T1000 (cell line): Measurements from ENCODE around the gene DAD1.
"Not testable (repeated sequence)": the region's sequence is repeated elsewhere in the genome, so short reads cannot be mapped to it uniquely, and the experiment has no call there.

Experiments used
- DNase-seq: peaks from one replicate; lab custom pipeline; 2025; ENCODE audit warnings: mixed read lengths; lab: John Stamatoyannopoulos, UW

DAD1 gene

DNA sequence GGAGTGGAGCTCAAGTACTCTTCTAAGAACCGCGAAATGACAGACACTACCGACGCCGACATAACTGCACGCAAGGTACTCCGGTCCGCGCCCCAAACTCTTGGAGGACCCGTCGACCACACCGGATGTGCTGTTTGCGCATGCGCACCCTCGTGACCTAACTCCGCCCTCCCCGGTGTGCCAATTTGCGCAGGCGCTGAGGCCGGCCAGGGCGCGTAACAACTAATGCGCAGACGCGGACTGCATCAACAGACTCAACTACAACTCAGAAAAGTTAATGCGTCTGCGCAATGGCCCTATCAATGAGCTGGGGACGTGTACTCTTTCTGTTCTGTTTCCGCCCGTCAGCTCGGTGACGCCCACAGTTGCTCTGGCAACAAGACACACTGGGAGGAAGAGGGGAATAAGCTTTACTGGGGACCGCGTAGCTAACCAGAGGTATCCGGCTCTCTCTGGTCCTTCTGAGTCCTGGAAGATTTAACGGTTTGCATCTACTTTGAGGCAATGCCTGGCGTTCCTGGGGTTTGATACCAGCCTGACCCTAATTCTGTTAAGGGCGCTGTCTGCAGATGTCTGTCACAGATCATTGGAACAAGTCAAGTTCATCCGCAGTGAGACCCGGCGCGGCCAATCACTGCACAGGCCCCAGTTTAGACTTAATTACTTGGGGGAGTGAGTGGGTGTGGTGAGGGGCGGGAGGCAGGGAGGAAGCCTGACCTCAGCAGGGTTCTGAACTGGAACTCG lies at the start of gene DAD1:
Gene DAD1, minus strand, starts transcription at position 129 of the 744 bp plus-strand sequence. Its CDS starts 67 bp downstream, at position 62.
- DNase-seq, result peak; percentile 98

DNA sequence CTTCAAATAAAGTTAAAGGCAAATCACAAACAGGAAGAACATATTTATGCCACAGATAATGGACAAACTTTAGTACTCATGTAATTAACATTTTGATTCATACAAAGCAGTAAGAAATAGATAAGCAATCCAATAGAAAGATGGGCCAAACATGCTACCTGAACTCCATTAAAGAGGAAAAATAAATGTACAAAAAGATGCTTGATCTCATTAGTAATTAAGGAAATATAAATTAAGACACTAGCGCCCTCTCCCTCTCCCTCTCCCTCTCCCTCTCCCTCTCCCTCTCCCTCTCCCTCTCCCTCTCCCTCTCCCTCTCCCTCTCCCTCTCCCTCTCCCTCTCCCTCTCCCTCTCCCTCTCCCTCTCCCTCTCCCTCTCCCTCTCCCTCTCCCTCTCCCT lies 47.0 kb upstream of the DAD1 start:
- not testable (repeated sequence) for DNase-seq

GRCh38 chr14:22634233-22634900 lies 45.3 kb upstream of the DAD1 start:
- no peak for DNase-seq

DNA sequence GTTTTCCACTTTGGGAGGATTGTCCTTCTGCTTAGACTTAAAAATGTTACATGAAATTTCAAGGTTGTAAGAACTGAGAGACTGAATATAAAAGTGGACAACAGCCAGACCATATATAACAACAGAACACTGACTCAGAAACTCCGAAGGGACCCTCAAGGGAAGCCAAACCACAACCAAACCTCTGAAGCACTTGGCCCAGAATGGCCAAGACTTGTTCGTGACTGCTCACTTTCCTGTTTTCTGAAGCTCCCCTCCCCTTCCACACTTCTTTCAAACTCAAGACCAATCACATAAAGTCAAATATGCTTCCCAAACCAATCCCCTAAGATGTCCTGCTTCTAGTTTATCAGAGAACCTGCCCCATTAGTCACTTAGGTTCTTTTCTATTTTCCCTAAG lies 41.5 kb upstream of the DAD1 start:
- no peak for DNase-seq

DNA sequence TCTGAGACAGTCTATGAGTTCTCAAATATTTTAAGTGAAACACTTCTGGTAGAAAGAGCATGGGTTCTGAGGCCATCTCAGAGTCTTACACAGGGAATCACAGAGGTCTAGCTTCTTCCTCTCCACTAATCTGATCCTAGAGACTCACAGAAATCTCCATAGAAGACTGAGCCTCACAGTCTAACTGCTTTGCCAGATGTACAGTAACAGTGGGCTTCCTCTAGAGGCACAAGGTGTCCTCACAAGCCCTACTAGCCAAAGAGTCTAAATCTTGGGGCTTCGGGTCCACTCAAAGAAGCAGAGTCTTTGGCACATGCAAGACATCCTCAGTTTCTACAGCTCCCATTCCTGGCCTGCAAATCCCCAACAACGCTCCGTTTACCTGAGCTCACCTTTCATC lies 41.0 kb upstream of the DAD1 start:
- DNase-seq, result no peak

GRCh38 chr14:22629361-22629760 lies 40.3 kb upstream of the DAD1 start:
- no peak for DNase-seq

DNA sequence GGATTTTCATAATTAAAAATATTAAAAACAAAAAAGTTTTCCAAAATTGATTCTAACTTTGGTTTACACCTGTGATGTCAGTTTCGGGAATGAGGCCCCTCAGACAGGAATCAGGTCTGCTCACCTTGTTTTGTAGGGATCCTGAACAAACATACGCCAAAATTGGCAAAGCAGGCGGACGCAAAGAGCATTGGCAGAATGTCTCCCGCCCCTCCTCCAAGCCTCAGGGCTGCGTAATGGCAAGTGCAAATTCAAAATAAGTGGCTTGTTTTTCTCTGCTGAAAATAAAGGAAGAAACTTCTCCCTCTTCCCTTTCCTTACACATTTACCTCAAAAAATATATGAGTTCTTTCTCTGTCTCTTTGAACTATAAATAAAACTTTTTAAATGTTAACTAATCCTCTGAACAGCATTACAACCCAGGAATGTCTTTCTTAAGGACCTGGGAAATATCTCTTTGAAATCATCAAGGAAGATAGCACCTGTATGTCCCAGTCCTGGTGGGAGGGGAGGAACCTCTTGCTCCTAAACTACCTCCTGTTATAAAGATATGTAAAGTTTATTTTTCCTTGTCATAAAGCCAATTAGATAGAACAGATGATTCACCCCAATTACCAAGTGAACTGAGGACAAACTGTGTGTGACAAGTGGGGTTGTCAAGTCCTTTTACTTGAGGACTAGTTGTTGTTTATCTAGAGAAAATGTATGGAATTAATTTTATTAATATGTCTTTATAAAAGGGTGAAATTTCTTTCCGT lies 38.7 kb upstream of the DAD1 start:
- DNase-seq, result no peak

- no peak for DNase-seq
Measured at GRCh38 chr14:22626590-22626989, 37.6 kb upstream of the DAD1 start.

DNA sequence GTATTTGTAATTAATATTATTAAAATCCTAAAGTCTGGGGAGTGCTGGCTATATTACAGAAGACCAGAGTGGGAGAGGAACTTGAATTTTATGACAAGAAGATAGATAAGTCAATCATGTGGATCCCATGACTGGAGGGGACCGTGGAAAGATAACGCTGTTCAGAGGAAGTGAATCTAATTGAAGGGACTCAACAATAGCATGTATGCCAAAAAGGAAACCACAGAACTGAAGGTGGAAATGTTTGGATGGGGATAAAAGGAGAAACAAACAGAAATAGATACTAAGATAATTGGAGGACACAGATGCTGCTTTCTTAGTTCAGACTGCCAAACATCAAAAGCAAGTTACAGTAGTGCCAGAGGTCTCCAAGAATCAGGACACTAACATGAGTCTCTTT lies 34.0 kb upstream of the DAD1 start:
- no peak for DNase-seq

- DNase-seq, result no peak
Measured at GRCh38 chr14:22622255-22622654, 33.2 kb upstream of the DAD1 start.

DNA sequence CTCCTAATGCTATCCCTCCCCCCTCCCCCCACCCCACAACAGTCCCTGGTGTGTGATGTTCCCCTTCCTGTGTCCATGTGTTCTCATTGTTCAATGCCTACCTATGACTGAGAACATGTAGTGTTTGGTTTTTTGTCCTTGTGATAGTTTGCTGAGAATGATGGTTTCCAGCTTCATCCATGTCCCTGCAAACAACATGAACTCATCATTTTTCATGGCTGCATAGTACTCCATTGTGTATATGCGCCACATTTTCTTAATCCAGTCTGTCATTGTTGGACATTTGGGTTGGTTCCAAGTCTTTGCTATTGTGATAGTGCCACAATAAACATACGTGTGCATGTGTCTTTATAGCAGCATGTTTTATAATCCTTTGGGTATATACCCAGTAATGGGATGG lies 26.7 kb upstream of the DAD1 start:
- DNase-seq, result not testable (repeated sequence)

DNA sequence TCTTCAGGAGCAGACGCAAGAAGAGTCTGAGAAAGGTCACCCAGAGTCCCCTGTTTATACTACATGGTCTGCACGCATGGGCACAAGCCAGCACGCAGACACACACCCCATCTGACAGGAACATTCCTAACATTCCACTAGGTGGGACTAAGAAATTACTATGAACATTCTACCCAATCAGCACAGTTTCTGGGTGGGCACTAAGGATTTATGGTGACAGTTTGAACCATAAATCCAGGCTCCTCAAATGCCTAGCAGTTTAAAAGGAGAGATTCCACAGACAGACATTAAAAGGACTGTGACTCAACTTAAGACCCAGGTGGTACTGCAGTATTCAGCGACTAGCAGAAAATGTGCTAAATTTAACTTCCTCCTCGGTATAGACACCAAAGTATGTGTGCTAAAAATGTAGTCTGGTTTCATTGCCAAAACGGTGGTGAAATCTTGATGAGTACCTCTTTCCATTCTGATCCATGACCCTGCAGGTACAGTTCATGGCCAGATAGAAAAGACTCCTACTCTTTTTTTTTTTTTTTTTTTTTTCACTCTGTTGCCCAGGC lies 25.3 kb upstream of the DAD1 start:
- DNase-seq, result peak; percentile 85

DNA sequence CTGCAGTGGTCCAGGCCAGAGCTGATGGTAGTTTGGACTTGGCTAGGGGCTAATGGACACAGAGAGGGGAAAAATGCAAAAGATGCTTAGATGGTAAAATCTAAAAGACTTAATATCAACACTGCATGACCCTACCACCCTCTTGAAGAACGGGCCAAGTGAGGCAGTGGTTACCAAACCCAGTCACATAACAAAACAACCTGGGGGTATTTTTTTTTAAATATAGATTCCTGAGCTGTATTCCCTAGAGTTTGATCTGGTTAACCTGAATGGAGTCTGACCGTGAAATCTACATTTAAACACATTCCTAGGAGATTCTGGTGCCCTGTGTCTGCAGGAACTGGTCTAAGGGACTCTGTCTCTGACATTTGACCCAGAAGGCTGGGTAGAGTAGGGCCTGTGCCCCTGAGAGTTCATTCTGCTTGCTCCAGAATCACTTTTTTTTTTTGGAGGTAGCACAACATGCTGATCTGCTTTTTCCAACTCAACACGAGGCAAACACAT lies 24.8 kb upstream of the DAD1 start:
- no peak for DNase-seq

GRCh38 chr14:22613106-22613695 lies 24.2 kb upstream of the DAD1 start:
- no peak for DNase-seq

GRCh38 chr14:22610931-22611330 lies 21.9 kb upstream of the DAD1 start:
- DNase-seq, result no peak

DNA sequence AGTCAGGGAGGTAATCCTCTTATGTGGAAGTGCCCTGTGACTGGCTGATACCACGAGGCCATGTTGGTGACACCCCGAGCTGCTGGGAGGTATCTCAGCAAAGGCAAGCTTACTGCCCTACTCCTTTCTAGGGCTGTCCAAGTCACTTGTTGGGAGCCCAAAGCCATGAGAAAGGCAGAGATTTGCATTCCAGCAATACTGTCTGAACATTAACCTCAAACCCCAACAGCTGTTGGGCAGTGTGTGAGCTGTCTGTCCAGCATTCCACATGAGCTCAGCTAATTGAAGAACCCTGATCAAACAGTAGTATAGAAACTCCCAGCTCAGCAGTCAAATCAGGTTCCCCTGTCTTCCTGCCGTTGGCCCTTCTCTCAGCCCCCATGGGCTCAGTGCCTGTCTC lies 18.3 kb upstream of the DAD1 start:
- no peak for DNase-seq

DNA sequence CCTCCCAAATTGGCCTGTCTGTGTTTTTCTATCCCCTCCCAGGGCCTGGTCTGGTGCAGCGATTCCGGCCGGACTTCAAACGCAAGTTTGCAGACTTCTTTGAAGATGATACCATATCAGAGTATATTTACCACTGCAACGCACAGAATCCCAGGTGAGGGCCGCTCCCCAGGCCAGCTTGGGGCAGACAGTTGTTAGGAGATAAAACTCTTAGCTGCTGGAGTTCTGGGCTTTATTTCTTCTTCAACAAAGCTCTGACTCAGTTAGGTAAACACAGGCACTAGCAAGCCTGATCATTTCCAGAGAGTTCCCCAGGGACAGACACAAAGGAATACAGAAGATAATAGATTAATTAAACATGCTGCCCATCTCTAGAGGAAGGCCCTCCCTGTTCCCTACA lies 17.4 kb upstream of the DAD1 start:
- DNase-seq, result no peak

DNA sequence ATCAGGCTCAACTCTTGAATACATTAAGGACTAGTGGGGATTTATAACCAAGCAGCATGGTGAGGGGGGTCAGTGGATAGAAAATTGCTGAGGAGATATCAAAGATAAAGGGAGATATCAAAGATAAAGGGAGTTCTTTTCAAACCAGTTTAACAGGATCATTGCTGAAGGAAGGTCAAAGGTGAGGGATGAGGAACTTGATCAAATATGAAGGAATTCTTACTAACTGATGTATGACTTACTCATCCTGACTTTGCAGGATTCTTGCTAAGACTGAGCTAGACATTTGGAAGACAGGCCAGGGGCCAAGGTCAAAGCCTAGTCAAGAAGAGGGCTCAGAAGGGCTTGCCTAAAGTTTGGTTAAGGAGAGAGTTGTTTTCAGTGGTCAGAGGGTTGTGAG lies 13.8 kb upstream of the DAD1 start:
- no peak for DNase-seq

DNA sequence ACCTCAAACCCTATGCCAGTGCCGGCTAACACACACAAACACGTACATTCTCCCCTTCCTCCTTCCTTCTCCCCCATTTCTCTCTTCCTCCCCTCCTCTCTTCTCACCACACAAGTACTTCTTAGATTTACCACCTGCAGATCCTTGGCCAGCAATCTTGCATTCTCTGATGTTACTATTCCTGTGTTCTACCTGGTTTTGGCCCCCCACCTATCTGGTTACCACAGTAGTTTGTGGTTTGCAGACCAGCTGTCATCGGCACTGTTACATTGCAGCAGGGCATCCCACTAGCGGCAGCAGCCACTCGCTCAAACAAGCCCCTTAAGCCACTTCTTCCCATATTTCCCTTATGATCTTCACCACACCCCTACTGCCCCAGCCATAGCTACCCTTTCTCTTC lies 13.0 kb upstream of the DAD1 start:
- no peak for DNase-seq

- no peak for DNase-seq
Measured at GRCh38 chr14:22601456-22601855, 12.4 kb upstream of the DAD1 start.

DNA sequence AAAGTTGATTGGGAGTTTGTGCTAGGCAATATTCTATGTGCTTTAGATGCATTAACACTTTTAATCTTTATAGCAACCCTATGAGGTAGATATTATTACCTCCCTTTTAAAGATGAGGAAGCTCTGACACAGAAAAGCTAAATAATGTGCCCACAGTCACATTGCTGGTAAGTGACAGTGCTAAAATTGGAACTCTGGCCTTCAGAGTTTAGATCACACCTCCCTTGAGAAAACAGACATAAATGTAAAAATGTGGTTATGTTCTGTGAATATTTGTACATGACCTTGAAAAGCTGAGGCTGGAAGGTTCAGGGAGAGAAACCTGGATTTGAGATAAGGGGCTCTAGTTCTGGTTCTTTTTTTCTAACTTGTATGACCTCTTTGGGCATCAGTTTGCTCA lies 11.0 kb upstream of the DAD1 start:
- no peak for DNase-seq

DNA sequence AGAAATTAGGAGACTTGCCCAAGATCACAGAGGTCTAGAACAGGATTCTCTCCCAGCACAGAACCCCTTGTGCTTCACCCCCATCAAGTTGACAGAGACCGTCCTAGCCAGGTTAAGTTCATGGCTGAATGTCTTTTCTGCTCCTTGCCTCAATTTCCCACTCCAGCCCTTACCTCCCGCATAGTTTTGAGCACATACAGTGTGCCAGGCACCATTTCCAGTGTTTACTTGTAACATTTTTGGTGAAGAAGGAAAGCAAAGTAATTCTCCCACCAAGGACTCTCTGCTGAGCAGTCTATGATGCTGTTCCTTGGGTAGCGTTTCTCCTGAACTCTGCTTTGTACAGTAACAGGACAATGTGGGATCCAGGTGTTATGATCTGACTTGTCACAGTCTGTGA lies 10.3 kb upstream of the DAD1 start:
- DNase-seq, result no peak
